ENCODE data around the gene SLC16A10.
A peak's percentile ranks its signal among the peaks of the same experiment; 100 is the strongest.
"Not testable (repeated sequence)": the region's sequence is repeated elsewhere in the genome, so short reads cannot be mapped to it uniquely, and the experiment has no call there.

Gene SLC16A10

DNA sequence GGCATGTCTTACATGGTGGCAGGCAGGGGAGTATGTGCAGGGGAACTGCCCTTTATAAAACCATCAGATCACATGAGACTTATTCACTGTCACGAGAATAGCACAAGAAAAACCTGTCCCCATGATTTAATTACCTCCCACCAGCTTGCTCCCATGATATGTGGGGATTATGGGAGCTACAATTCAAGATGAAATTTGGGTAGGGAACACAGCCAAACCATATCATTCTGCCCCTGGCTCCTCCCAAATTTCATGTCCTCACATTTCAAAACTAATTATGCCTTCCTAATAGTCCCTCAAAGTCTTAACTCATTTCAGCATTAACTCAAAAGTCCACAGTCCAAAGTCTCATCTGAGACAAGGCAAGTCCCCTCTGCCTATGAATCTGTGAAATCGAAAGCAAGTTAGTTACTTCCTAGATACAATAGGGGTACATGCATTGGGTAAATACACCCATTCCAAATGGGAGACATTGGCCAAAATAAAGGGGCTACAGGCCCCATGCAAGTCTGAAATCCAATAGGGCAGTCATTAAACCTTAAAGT is 102.4 kb downstream of the SLC16A10 start:
- not testable (repeated sequence) for DNase-seq

DNA sequence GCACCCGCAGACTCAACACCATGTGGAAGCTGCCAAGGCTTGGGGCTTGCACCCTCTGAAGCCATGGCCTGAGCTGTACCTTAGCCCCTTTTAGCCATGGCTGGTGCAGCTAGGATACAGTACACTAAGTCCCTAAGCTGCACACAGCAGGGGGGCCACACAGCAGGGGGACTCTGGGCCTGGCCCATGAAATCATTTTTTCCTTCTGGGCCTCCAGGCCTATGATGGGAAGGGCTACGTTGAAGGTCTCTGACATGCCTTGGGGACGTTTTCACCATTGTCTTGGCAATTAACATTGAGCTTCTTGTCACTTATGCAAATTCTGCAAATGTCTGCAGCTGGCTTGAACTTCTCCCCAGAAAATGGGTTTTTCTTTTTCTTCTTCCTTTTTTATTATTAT is 103.3 kb downstream of the SLC16A10 start:
- no peak for DNase-seq

DNA sequence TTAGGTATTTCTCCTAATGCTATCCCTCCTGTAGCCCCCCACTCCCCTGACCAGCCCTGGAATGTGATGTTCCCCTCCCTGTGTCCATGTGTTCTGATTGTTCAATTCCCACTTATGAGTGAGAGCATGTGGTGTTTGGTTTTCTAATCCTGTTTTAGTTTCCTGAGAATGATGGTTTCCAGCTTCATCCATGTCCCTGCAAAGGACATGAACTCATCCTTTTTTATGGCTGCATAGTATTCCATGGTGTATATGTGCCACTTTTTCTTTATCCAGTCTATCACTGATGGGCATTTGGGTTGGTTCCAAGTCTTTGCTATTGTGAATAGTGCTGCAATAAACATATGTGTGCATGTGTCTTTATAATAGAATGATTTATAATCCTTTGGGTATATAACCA is 103.8 kb downstream of the SLC16A10 start:
- DNase-seq, result not testable (repeated sequence)

DNA sequence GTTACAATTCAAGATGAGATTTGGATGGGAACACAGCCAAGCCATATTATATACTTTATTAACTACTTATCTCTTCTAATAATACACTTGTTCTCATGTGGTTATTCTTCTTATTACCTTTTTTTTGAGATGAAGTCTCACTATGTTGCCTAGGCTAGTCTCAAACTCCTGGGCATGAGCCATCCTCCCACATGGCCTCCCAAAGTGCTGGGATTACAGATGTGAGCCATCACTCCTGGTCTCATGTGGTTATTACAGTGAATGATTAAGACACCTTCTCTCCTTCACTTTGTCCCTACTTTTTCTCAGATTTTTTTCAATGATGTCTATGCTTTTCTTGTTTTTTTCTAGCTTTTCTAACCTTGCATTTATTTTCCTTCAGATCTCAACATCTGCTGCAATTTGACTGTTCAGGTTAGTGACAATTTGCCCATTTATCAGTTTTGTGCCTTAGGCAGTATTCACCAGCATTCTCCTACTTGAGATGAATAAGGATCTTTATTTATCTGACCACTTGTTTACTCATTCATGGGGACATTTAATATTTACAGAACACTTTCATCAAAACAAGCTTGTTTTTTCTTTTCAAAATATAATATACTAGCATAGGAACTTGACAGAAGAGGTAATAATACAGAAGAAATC is 105.7 kb downstream of the SLC16A10 start:
- DNase-seq, result peak; percentile 17

DNA sequence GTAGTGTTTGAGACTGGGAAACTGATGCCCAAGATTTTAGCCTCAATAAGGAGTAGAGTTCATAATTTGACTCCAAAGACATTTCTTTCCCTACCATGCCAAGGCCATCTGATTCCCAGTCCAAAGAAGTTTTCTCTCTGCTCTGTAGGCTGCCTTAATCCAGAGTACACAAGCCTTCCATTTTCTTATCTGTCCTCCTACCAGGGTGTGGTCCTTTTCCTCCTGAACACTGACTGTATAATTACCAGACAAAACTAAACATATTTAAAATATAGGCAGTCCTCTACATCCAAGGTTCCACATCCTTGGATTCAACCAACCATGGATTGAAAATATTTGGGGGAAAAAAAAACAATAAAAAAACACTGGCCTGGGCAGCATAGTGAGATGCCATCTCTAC is 108.4 kb downstream of the SLC16A10 start:
- no peak for DNase-seq

DNA sequence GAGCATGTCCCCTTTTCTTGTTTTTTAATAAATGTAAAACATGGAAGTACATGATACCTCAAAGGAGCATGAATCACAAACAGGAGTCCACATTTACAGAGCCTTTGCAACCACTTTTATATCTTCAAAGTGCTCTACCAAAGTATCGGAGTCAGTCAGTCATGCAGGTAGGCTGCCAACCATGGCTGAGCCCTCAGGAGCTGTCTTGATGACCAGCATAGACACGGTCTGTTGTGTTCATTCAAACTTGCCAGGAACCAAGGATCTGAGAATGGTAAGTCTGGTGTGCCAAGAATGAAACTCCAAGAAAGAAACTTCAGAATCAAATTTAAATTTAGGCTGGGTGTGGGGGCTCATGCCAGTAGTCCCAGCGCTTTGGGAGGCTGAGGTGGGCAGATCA is 111.5 kb downstream of the SLC16A10 start:
- no peak for DNase-seq

DNA sequence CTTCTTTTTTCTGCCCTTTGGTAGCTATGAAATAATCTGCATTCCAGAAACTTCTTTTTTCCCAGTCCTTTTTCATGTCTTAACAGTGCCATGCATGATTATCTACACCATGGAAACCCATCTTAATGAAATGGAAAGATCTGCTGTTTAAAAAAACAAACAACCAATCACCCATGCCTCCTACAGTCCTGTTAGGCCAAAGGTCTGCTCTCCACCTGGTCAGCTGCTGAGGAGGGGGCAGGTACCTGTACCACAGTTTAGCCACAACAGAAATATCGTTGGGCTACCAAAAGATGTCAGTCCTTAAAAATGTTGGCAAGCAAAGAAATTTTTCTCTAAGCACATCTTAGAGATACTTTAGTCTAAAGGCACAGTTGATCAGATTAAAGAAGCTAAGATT is 112.6 kb downstream of the SLC16A10 start:
- DNase-seq, result no peak

DNA sequence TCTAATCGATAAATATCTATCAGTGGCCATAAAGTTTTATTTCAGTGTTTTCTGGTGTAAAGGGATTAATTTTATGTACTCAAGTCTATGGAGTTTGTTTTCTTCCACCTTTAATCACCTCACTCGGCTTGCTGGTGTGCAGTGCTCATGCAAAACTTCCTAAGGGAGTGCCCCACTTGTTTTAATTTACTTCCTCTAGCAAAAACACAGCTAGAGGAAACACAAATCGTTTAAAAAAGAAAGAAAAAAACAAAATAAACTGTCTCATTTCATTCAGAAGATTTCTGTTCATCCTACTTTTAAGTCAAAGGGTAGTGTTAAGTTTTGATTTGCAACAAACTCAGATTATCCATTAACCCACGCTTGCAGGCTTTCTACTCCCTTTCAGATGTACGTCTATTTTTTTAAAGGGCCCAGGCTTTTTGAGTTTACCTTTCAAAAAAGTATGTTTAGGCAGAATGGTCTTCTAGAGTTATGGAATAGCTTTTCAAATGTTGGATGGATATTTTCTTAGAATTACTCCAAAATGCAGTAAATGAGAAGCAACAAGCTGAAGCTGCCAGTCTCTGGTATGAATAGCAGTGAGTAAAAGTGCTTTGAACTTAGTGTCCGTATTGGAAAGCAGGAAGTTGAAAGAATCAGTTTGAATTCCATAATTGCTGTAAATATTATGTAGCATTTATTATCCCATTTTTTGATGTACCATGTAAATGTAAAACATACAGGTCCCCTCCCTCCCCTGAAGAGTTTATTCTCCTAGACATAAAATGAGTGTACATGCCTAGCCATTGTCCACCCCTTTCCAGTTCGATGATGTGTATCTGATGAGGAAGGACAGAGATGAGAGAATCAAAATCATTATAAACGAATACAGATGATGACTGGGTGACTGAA is 113.3 kb downstream of the SLC16A10 start:
- DNase-seq, result no peak

DNA sequence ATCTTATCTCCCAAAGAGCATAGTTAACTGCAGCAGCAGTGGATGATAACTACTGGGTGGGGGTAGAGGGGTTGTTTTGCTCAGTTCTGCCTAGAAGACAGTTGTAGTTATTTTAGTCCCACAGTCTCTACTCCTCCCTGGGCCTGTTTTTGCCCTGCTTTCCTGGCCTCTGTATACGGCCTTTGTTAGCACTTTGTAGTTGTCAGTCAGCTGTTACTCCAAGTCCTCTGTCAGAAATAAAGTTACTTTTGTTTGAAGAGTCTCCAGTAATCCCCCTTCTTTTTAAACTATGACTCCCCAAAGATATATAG is 113.9 kb downstream of the SLC16A10 start:
- DNase-seq, result no peak

DNA sequence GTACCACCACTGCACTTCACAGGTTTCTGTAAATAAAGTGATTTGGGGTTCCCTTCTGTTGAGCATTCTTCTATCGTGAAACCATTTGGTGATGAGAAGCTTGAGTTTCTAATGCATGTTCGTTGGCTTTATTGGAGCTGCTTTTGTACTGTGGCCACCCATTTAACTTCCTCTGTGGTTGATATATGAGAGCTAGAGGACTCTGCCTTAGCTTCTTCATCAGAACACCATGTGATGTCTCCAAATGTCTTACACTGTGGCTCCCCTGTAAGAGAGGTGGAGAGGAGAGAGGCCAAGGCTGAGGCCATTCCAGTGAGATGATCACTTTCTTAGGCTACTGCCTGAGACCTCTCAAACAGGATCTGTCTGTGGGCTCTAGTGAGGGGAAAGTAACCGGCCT is 114.5 kb downstream of the SLC16A10 start:
- DNase-seq, result no peak

DNA sequence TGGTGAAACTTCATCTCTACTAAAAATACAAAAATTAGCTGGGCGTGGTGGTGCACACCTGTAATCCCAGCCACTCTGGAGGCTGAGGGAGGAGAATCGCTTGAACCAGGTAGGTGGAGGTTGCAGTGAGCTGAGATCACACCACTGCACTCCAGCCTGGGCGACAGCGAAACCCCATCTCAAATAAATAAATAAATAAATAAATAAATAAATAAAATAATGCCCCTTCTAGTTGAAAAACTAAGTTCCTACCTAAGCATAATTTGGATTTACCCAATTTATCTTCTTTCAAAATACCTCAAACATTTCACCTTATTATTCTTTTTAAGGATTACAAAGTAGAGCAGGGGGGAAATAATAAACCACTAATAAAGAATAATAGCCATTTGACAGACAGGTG is 116.2 kb downstream of the SLC16A10 start:
- DNase-seq, result not testable (repeated sequence)

DNA sequence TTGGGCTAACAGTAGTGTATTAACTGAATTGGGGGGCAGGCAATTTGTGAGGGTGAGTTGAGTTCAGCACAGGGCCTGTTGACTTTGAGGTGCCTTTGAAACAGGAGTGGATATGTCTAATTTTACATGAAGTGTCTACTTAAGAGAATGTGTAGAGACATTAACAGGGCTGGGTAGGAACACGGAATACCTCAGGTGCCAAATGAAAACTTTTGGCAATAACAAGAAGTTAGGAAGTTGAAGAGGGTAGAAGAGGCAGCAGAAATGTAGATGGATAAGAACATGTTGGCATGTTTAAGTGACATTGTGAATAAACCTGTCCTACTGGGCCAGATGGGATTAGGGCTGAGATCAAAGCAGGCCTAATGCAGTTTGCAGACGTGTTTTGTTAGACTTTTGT is 117.0 kb downstream of the SLC16A10 start:
- no peak for DNase-seq

DNA sequence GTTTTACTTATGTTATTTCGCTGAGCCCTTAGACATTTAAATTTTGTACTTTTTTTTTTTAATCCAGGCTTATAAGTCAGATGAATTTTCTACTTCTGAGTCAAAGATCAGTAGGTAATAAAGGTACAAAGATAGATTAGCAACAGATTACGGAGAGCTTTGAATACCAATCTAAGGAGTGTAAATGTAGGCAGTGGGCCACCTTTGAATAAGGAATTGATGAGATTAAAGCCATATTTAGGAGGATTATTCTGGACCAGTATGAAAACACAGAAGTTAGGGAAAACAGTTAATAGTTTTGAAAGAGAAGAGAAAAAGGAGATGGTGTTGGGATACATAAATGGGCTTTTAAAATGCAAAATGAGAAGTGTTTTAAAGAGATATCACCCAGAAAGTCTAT is 117.6 kb downstream of the SLC16A10 start:
- no peak for DNase-seq

DNA sequence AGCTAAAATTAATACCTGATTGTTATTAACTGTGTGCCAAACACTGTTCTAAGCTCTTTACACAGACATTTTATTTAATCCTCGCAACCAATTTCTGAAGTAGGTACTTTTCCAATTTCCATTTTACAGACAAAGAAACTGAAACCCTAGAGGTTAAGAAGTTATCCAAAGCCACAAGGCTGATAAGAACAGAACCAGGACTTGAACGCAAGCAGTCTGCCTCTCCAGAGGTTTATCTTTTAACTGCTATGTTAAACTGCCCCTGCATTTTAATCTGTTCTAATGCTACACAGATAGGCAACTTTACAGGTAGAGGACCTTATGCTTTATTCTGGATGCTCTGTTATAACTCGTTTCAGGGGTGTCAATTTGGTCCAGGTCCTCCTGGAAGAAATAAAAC is 118.2 kb downstream of the SLC16A10 start:
- no peak for DNase-seq

DNA sequence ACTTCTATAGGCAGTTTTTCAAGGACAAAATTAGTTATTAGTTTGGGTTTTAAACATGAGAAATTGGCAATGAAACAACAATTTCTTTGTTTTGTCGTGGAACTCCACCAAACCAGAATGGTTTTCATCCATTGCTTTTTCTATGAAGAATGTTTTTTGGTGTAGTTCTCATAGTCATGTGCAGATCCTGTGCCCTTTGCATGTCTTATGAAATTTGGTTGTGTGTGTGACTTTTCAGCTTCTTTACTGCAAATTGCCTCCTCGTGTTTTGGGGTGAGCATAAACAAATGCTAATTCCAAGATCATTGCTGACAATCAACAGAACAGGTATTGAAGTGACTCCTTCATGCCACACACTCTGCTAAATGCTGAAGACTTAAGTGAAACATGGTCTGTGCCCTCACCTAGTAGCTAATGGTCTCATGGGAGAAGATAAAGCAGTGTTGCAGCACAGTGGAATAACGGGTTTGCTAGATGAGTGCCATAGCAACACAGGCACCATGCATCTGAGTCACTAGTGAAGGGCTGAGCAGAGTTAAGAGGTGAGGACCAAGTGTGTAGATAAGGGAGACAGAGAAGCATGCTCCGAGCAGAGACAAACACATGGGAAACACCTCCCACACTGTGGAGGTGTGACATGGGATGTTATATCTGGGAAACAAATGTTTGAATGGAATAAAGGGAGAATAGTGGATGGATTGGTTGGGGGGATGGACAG is 120.0 kb downstream of the SLC16A10 start:
- no peak for DNase-seq

DNA sequence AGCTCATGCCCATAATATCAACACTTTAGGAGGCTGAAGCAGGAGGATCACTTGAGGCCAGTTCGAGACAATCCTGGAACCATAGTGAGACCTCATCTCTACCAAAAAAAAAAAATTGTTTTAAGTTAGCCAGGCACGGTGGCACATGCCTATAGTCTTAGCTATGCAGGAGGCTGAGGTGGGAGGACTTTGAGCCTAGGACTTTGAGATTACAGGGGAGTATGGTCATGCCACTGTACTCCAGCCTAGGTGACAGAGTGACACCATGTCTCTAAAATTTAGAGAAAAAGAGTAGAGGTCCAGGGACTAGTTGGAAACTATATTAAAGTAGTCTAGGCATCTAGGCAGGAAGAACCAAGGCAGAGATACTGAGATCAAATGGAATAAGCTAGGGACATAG is 121.6 kb downstream of the SLC16A10 start:
- no peak for DNase-seq

DNA sequence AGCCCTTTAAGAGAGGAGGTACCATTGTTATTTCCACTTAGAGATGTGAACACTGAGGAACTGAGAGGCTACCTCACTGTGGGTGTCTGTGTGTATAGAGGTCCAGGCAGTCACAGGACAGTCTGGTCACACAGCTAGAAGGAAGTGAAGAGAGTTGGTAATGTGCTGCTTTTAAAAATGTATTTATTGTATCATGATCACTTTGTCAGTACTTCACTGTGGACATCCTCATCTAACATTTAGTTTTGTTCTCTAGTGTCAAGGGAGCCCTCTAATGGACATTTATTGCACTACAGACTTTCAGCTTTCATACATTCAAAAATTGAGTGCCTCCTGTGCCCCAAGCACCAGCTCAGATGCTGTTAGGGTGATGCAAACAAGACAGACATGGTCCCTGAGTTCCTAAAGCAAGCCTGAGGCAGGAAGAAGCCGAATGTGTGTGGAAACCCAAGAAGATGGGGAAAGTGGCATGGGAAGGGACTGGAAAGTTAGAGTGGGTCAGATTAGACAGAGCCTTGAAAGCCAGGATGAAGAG is 123.0 kb downstream of the SLC16A10 start:
- peak; percentile 88 for DNase-seq

DNA sequence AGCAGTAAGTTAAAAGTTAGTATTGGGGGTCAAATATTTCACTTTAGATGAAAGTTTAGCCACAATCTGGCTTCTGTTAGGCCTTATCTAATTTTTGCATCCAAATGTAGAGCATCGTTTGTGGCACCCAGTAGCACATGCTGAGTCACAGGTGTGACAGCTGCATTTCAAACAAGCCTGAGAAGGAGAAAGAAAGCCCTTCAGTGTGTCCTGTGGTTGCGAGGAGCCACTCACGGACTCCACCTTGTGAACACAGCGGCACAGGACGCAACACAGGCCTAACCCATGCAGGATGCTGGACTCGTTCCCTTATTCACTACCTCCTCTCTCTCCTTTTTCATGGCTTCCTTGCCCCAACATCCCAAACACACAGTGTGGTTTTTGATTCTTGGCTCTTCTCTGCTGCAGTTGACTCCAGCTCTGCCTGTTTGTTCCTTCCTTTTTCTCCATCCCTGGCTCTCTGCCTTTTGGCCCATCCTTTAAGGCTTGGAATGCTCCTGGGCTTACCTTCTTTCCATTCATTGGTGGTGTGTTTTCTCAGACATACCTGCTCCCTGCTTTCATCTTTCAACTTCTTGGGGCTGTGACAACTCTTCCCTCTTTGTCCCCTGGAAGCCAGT is 124.2 kb downstream of the SLC16A10 start:
- no peak for DNase-seq

DNA sequence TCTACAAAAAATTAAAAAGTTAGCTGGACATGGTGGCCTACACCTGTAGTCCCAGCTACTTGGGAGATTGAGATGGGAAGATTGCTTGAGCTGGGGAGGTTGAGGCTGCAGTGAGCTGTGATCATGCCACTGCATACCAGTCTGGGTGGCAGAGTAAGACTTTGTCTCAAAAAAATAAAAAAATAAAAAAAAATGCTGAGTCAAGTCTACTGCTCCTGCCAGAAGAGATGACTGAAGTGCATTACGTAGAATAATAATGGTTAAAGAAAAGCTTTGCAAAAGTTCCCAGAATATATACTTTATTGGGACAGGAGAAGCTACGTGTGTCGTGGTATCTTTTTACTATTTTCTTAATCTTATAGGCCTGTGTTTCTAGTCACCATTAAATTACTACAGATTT is 125.3 kb downstream of the SLC16A10 start:
- no peak for DNase-seq

DNA sequence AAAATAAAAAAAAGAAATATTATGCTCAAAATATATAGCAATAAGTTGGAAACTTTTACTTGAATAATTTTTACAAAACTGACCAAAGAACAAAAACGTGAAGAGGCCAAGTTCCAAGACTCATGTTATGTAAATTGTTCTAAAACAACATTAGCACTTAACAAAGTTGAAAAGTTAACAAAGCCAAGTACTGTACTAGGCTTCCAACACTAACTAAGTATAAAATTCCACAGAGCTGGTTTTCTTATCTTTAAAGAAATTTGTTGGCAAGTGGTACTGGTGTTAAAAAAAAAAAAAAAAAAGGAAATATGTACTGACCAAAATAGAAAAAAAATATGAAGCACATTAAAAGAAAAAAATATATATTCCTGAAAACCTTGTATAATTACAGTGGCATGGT is 127.8 kb downstream of the SLC16A10 start:
- no peak for DNase-seq

DNA sequence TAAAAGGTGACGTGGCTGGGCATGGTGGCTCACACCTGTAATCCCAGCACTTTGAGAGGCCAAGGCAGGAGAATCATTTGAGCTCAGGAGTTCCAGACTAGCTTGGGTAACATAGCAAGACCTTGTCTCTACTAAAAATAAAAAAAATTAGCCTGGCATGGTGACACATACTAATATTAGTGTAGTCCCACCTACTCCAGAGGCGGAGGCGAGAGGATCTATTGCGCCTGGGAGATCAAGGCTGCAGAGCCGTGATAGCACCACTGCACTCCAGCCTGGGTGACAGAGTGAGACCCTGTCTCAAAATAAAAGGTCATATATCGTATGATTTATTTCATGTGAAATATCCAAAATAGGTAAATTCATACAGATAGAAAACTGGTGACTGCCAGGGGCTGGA is 132.5 kb downstream of the SLC16A10 start:
- no peak for DNase-seq

DNA sequence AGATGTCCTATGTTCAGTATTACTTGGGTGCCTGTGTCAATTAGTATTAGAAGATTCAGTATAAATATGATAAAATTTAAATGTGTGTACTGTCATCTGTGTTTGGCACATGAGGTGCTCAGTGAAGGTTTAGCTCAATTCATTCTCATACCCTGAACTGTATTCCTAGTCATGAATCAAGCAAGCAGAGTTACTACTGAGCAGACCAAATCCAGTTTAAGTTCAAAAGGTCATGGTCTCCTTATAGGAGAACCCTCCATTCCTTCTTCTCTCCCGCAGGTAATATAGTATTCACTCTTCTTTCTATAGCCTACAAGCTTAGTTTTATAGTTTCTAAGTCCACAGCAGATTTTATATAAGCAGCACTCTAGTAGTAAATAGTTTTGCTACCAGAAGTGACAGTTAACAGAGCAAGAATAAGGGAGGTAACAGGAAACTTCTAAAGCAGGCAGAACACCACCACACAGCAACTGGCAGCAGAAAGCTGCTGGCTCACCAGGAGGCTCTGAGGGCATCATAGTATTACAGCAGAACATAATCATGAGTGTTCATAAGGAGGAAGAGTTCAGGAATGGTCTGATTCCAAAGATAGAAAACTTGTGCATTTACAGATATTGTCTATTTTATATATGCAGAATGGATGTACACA is 133.2 kb downstream of the SLC16A10 start:
- no peak for DNase-seq
